ENCODE measurements around the gene MRTFB.

Gene MRTFB

GRCh38 chr16:14100825-14101224 is 29.7 kb downstream of the MRTFB start:
- Histone ChIP-seq H3K27me3 (ENCODE audit: control insufficient read depth in 1 of 2, insufficient read depth in 1 of 2, low read length in 2 of 2) (no peaks in the 10 kb centered on the region), H2AFZ (ENCODE audit: low read depth, low read length) (no peak overlapping the region), H3K4me3 (ENCODE audit: insufficient read depth in 1 of 2, low read depth in 1 of 2, low read length in 2 of 2) (no peak overlapping the region), H3K18ac (ENCODE audit: low read depth in 1 of 2, low read length in 2 of 2) (no peak overlapping the region), H3K4me1 (ENCODE audit: control insufficient read depth, insufficient read depth, low read depth, low read length) (peaks cover 3% of the 10 kb centered on the region), H3K27ac (ENCODE audit: low read length, poor library complexity, severe bottlenecking) (no peak overlapping the region), H3K36me3 (ENCODE audit: control insufficient read depth in 1 of 2, insufficient read depth in 2 of 2, low read depth in 1 of 2, low read length in 2 of 2) (no peaks in the 10 kb centered on the region), H2AK5ac (ENCODE audit: low read length, severe bottlenecking) (no peak overlapping the region), H3K79me1 (replicated peaks; ENCODE audit: low read length, poor library complexity, severe bottlenecking) (peaks cover 22% of the 10 kb centered on the region), H2BK5ac (ENCODE audit: low read depth, low read length, poor library complexity, severe bottlenecking) (no peak overlapping the region), H3K4ac (ENCODE audit: low read depth in 1 of 2, low read length in 2 of 2) (no peak overlapping the region), H3K9ac (ENCODE audit: low read length) (no peak overlapping the region), H2BK12ac (ENCODE audit: low read length in 2 of 2) (no peak overlapping the region), H3K9me3 (ENCODE audit: control insufficient read depth, low read length) (no peaks in the 10 kb centered on the region), H2BK15ac (ENCODE audit: low read depth, poor library complexity, severe bottlenecking) (no peak overlapping the region), H3K4me2 (ENCODE audit: low read length, poor library complexity, severe bottlenecking) (no peak overlapping the region), H3K23ac (ENCODE audit: low read length in 2 of 2) (no peak overlapping the region), H4K91ac (ENCODE audit: low read length) (no peak overlapping the region), H4K8ac (ENCODE audit: low read length) (no peak overlapping the region), H2BK120ac (ENCODE audit: low read depth, low read length) (no peak overlapping the region), H3K14ac (ENCODE audit: low read length in 2 of 2) (no peak overlapping the region)
- no peak for DNase-seq
- no CpG with 5 or more reads among the region's 2 CpGs for WGBS

GRCh38 chr16:14101415-14101814 is 30.3 kb downstream of the MRTFB start:
- H3K4me3 ChIP-seq (ENCODE audit: insufficient read depth in 1 of 2, low read depth in 1 of 2, low read length in 2 of 2): no peak overlapping the region
- H2BK5ac ChIP-seq (ENCODE audit: low read depth, low read length, poor library complexity, severe bottlenecking): no peak overlapping the region
- no peak overlapping the region for H2AK5ac ChIP-seq (ENCODE audit: low read length, severe bottlenecking)
- no peak overlapping the region for H2AFZ ChIP-seq (ENCODE audit: low read depth, low read length)
- H3K79me1 ChIP-seq (replicated peaks; ENCODE audit: low read length, poor library complexity, severe bottlenecking): peaks cover 22% of the 10 kb centered on the region
- H4K8ac ChIP-seq (ENCODE audit: low read length): no peak overlapping the region
- H3K4me1 ChIP-seq (ENCODE audit: control insufficient read depth, insufficient read depth, low read depth, low read length): no peaks in the 10 kb centered on the region
- no peak overlapping the region for H3K4ac ChIP-seq (ENCODE audit: low read depth in 1 of 2, low read length in 2 of 2)
- H3K9me3 ChIP-seq (ENCODE audit: control insufficient read depth, low read length): no peaks in the 10 kb centered on the region
- H2BK12ac ChIP-seq (ENCODE audit: low read length in 2 of 2): no peak overlapping the region
- no peak overlapping the region for H3K23ac ChIP-seq (ENCODE audit: low read length in 2 of 2)
- no peak for DNase-seq
- no peak overlapping the region for H3K27ac ChIP-seq (ENCODE audit: low read length, poor library complexity, severe bottlenecking)
- H3K9ac ChIP-seq (ENCODE audit: low read length): no peak overlapping the region
- H3K14ac ChIP-seq (ENCODE audit: low read length in 2 of 2): no peak overlapping the region
- no peak overlapping the region for H4K91ac ChIP-seq (ENCODE audit: low read length)
- H2BK15ac ChIP-seq (ENCODE audit: low read depth, poor library complexity, severe bottlenecking): no peak overlapping the region
- H3K18ac ChIP-seq (ENCODE audit: low read depth in 1 of 2, low read length in 2 of 2): no peak overlapping the region
- H3K4me2 ChIP-seq (ENCODE audit: low read length, poor library complexity, severe bottlenecking): no peak overlapping the region
- no peak overlapping the region for H2BK120ac ChIP-seq (ENCODE audit: low read depth, low read length)
- H3K36me3 ChIP-seq (ENCODE audit: control insufficient read depth in 1 of 2, insufficient read depth in 2 of 2, low read depth in 1 of 2, low read length in 2 of 2): no peaks in the 10 kb centered on the region
- no peaks in the 10 kb centered on the region for H3K27me3 ChIP-seq (ENCODE audit: control insufficient read depth in 1 of 2, insufficient read depth in 1 of 2, low read length in 2 of 2)

- H4K91ac ChIP-seq (ENCODE audit: low read length): no peak overlapping the region
- H2AK5ac ChIP-seq (ENCODE audit: low read length, severe bottlenecking): no peak overlapping the region
- H2BK120ac ChIP-seq (ENCODE audit: low read depth, low read length): no peak overlapping the region
- H3K14ac ChIP-seq (ENCODE audit: low read length in 2 of 2): peak overlapping the region in 1 of 2 experiments; percentile 48
- no peak overlapping the region for H3K23ac ChIP-seq (ENCODE audit: low read length in 2 of 2)
- no peaks in the 10 kb centered on the region for H3K4me1 ChIP-seq (ENCODE audit: control insufficient read depth, insufficient read depth, low read depth, low read length)
- H3K4me3 ChIP-seq (ENCODE audit: insufficient read depth in 1 of 2, low read depth in 1 of 2, low read length in 2 of 2): no peak overlapping the region
- H3K27me3 ChIP-seq (ENCODE audit: control insufficient read depth in 1 of 2, insufficient read depth in 1 of 2, low read length in 2 of 2): no peaks in the 10 kb centered on the region
- no peak overlapping the region for H2BK12ac ChIP-seq (ENCODE audit: low read length in 2 of 2)
- no peak overlapping the region for H2AFZ ChIP-seq (ENCODE audit: low read depth, low read length)
- H3K36me3 ChIP-seq (ENCODE audit: control insufficient read depth in 1 of 2, insufficient read depth in 2 of 2, low read depth in 1 of 2, low read length in 2 of 2): peaks cover 0 to 3% of the 10 kb centered on the region in 2 experiments
- H3K27ac ChIP-seq (ENCODE audit: low read length, poor library complexity, severe bottlenecking): no peak overlapping the region
- WGBS: 96% methylated on average over 2 of the region's 2 CpGs
- DNase-seq: no peak
- no peak overlapping the region for H4K8ac ChIP-seq (ENCODE audit: low read length)
- H3K9ac ChIP-seq (ENCODE audit: low read length): no peak overlapping the region
- peak overlapping the region in 1 of 2 experiments; percentile 21 for H3K18ac ChIP-seq (ENCODE audit: low read depth in 1 of 2, low read length in 2 of 2)
- H3K79me1 ChIP-seq (replicated peaks; ENCODE audit: low read length, poor library complexity, severe bottlenecking): peaks cover 30% of the 10 kb centered on the region
- no peak overlapping the region for H2BK5ac ChIP-seq (ENCODE audit: low read depth, low read length, poor library complexity, severe bottlenecking)
- no peaks in the 10 kb centered on the region for H3K9me3 ChIP-seq (ENCODE audit: control insufficient read depth, low read length)
- no peak overlapping the region for H3K4me2 ChIP-seq (ENCODE audit: low read length, poor library complexity, severe bottlenecking)
- no peak overlapping the region for H3K4ac ChIP-seq (ENCODE audit: low read depth in 1 of 2, low read length in 2 of 2)
- no peak overlapping the region for H2BK15ac ChIP-seq (ENCODE audit: low read depth, poor library complexity, severe bottlenecking)
Observed at GRCh38 chr16:14102925-14103720, 32.0 kb downstream of the MRTFB start.

- no peak overlapping the region for H3K14ac ChIP-seq (ENCODE audit: low read length in 2 of 2)
- no peaks in the 10 kb centered on the region for H3K9me3 ChIP-seq (ENCODE audit: control insufficient read depth, low read length)
- H2BK15ac ChIP-seq (ENCODE audit: low read depth, poor library complexity, severe bottlenecking): no peak overlapping the region
- no peak overlapping the region for H3K4me2 ChIP-seq (ENCODE audit: low read length, poor library complexity, severe bottlenecking)
- no peak overlapping the region for H3K4ac ChIP-seq (ENCODE audit: low read depth in 1 of 2, low read length in 2 of 2)
- H2AK5ac ChIP-seq (ENCODE audit: low read length, severe bottlenecking): no peak overlapping the region
- H3K23ac ChIP-seq (ENCODE audit: low read length in 2 of 2): no peak overlapping the region
- no peak for DNase-seq
- H2BK5ac ChIP-seq (ENCODE audit: low read depth, low read length, poor library complexity, severe bottlenecking): peak overlapping the region; percentile 51
- no peaks in the 10 kb centered on the region for H3K4me1 ChIP-seq (ENCODE audit: control insufficient read depth, insufficient read depth, low read depth, low read length)
- peaks cover 0 to 3% of the 10 kb centered on the region in 2 experiments for H3K36me3 ChIP-seq (ENCODE audit: control insufficient read depth in 1 of 2, insufficient read depth in 2 of 2, low read depth in 1 of 2, low read length in 2 of 2)
- no peak overlapping the region for H4K91ac ChIP-seq (ENCODE audit: low read length)
- no peak overlapping the region for H4K8ac ChIP-seq (ENCODE audit: low read length)
- H2AFZ ChIP-seq (ENCODE audit: low read depth, low read length): no peak overlapping the region
- H2BK12ac ChIP-seq (ENCODE audit: low read length in 2 of 2): no peak overlapping the region
- peaks cover 32% of the 10 kb centered on the region for H3K79me1 ChIP-seq (replicated peaks; ENCODE audit: low read length, poor library complexity, severe bottlenecking)
- H3K27me3 ChIP-seq (ENCODE audit: control insufficient read depth in 1 of 2, insufficient read depth in 1 of 2, low read length in 2 of 2): no peaks in the 10 kb centered on the region
- no peak overlapping the region for H3K9ac ChIP-seq (ENCODE audit: low read length)
- H2BK120ac ChIP-seq (ENCODE audit: low read depth, low read length): no peak overlapping the region
- H3K27ac ChIP-seq (ENCODE audit: low read length, poor library complexity, severe bottlenecking): no peak overlapping the region
- H3K4me3 ChIP-seq (ENCODE audit: insufficient read depth in 1 of 2, low read depth in 1 of 2, low read length in 2 of 2): no peak overlapping the region
- no peak overlapping the region for H3K18ac ChIP-seq (ENCODE audit: low read depth in 1 of 2, low read length in 2 of 2)
Observed at GRCh38 chr16:14104066-14104465, 32.9 kb downstream of the MRTFB start.

Data from mesenchymal stem cell (in vitro differentiated cells and primary cell).